Fibroblast of lung (primary cell): ENCODE measurements around the gene SERPINB6.
"Not testable (repeated sequence)": the region's sequence is repeated elsewhere in the genome, so short reads cannot be mapped to it uniquely, and the experiment has no call there.

Experiments used
- CTCF ChIP-seq, 2 donors: IDR thresholded peaks in 1 of 2; conservative IDR thresholded peaks in 1 of 2; 1 replicate in 1 of 2; 2 replicates in 1 of 2; pipeline ENCODE4 v1.5.1; 2011 to 2012; ENCODE audit warnings: low read length in 2 of 2, control low read depth in 1 of 2, inconsistent platforms in 1 of 2, low read depth in 1 of 2, mild to moderate bottlenecking in 1 of 2
- EZH2 ChIP-seq: IDR thresholded peaks from 2 replicates; pipeline ENCODE4 v1.5.1; 2012; ENCODE audit warnings: low read length, control low read depth, mild to moderate bottlenecking; ENCODE audit errors: missing control alignments

- not testable (repeated sequence) for TF ChIP-seq CTCF (conservative IDR thresholded peaks at IDR 0.05 in 1 of 2, IDR thresholded peaks at IDR 0.05 in 1 of 2; ENCODE audit: low read depth in 1 of 2, low read length in 2 of 2); EZH2
Observed at GRCh38 chr6:2942116-2942515, 29.3 kb downstream of the SERPINB6 start.
